Liver (tissue), 9 donors: ENCODE data around the gene CGB3. TPM values are rescaled to one million over a fixed set of nuclear protein-coding genes. Genes with fewer than 3 reads are reported as not detected.
"Not testable (repeated sequence)": the region's sequence is repeated elsewhere in the genome, so short reads cannot be mapped to it uniquely, and the experiment has no call there.

Source experiments
- DNase-seq: peaks from one replicate; pipeline ENCODE4 v3.0.0-alpha.2; 2017; ENCODE audit warnings: low spot score
- H3K27ac ChIP-seq, 2 donors: one replicate each; pipeline ENCODE4 v1.7.0; 2013; ENCODE audit warnings: inconsistent platforms in 2 of 2, low read length in 2 of 2, control low read depth in 1 of 2, low read depth in 1 of 2, mild to moderate bottlenecking in 1 of 2
- H3K27me3 ChIP-seq, 4 donors: one replicate each; pipeline versions ENCODE4 v1.6.1 to v1.7.0; 2013; ENCODE audit warnings: low read length in 3 of 4, inconsistent platforms in 1 of 4, mild to moderate bottlenecking in 1 of 4, moderate library complexity in 1 of 4; ENCODE audit not compliant: control insufficient read depth in 4 of 4, insufficient read depth in 4 of 4
- H3K36me3 ChIP-seq, 4 donors: one replicate each; pipeline versions ENCODE4 v1.6.1 to v1.7.0; 2013; ENCODE audit warnings: low read length in 3 of 4, mild to moderate bottlenecking in 3 of 4, low read depth in 1 of 4, moderate library complexity in 1 of 4; ENCODE audit not compliant: control insufficient read depth in 4 of 4, insufficient read depth in 3 of 4
- H3K4me1 ChIP-seq, 4 donors: one replicate each; pipeline versions ENCODE4 v1.6.1 to v1.7.0; 2013; ENCODE audit warnings: low read length in 3 of 4, mild to moderate bottlenecking in 3 of 4, moderate library complexity in 1 of 4; ENCODE audit not compliant: control insufficient read depth in 4 of 4, insufficient read depth in 4 of 4
- H3K4me3 ChIP-seq, 3 donors: one replicate each; pipeline versions ENCODE4 v1.6.1 to v1.7.0; 2013; ENCODE audit warnings: low read length in 3 of 3, control low read depth in 1 of 3, low read depth in 1 of 3, mild to moderate bottlenecking in 1 of 3
- H3K9ac ChIP-seq, 2 donors: one replicate each; pipeline ENCODE4 v1.7.0; 2013; ENCODE audit warnings: low read length in 2 of 2, mild to moderate bottlenecking in 2 of 2, moderate library complexity in 2 of 2, control low read depth in 1 of 2, low read depth in 1 of 2
- H3K9me3 ChIP-seq, 4 donors: one replicate each; pipeline versions ENCODE4 v1.6.1 to v1.7.0; 2013; ENCODE audit warnings: low read length in 3 of 4; ENCODE audit not compliant: control insufficient read depth in 4 of 4
- CTCF ChIP-seq: fragments of 150-350 bp; IDR thresholded peaks from 2 replicates; pipeline ENCODE4 v1.5.1; 2017; ENCODE audit warnings: improper control_type of control experiment, low read depth, low read length; ENCODE audit not compliant: missing input control
- EGR1 ChIP-seq, 2 donors: IDR thresholded peaks; 2 replicates each; pipeline ENCODE4 v1.6.1; 2016 to 2018; ENCODE audit warnings: antibody characterized with exemption in 2 of 2, low read depth in 2 of 2
- FOXA2 ChIP-seq: IDR thresholded peaks from 2 replicates; pipeline ENCODE4 v1.6.1; 2016; ENCODE audit warnings: antibody characterized with exemption
- GABPA ChIP-seq, 2 donors: IDR thresholded peaks in 1 of 2; conservative IDR thresholded peaks in 1 of 2; 2 replicates each; pipeline ENCODE4 v1.6.1; 2016; ENCODE audit warnings: antibody characterized with exemption in 2 of 2, mild to moderate bottlenecking in 1 of 2, moderate library complexity in 1 of 2
- HNF4A ChIP-seq, 2 donors: conservative IDR thresholded peaks; 2 replicates each; pipeline ENCODE4 v1.6.1; 2016; ENCODE audit warnings: antibody characterized with exemption in 2 of 2, mild to moderate bottlenecking in 2 of 2
- JUND ChIP-seq, 2 donors: IDR thresholded peaks; 2 replicates each; pipeline ENCODE4 v1.6.1; 2016; ENCODE audit warnings: antibody characterized with exemption in 2 of 2
- NR2F2 ChIP-seq: IDR thresholded peaks from 2 replicates; pipeline ENCODE4 v1.6.1; 2016; ENCODE audit warnings: antibody characterized with exemption
- RXRA ChIP-seq, 2 donors: IDR thresholded peaks; 2 replicates each; pipeline ENCODE4 v1.6.1; 2017 to 2018; ENCODE audit warnings: antibody characterized with exemption in 2 of 2, mild to moderate bottlenecking in 1 of 2
- SP1 ChIP-seq: IDR thresholded peaks from 2 replicates; pipeline ENCODE4 v1.6.1; 2018; ENCODE audit warnings: antibody characterized with exemption, mild to moderate bottlenecking
- TAF1 ChIP-seq: conservative IDR thresholded peaks from 2 replicates; pipeline ENCODE4 v1.6.1; 2016; ENCODE audit warnings: antibody characterized with exemption, mild to moderate bottlenecking
- YY1 ChIP-seq: IDR thresholded peaks from 2 replicates; pipeline ENCODE4 v1.6.1; 2016; ENCODE audit warnings: antibody characterized with exemption, mild to moderate bottlenecking
- ZBTB33 ChIP-seq: IDR thresholded peaks from 2 replicates; pipeline ENCODE4 v1.6.1; 2016; ENCODE audit warnings: antibody characterized with exemption
- WGBS: extraction: QIAGEN DNeasy Blood & Tissue Kit; methylation state at CpG from one replicate; pipeline ENCODE4 v1.1.7; 2013; 5-methylcytosine and 5-hydroxymethylcytosine counted together
- polyA plus RNA-seq, 2 donors: library from polyadenylated mRNA; stranded (reverse) in 1 of 2; unstranded in 1 of 2; fragments of 200-250 nt in 1 of 2; fragments of >200 nt in 1 of 2; fragmentation: Nextera tagmentation in 1 of 2; extraction: Ambion mirVana in 1 of 2; gene quantifications; one replicate each; pipeline versions ENCODE4 v1.2.1 to v1.2.3, GENCODE V29; 2013 to 2015
- total RNA-seq, 2 donors: library from RNA; depleted of rRNA; stranded (reverse); fragments of >200 nt; gene quantifications; one replicate each; pipeline ENCODE4 v1.2.3, GENCODE V29; 2014
- donor health status: healthy.
- donor health status: healthy.
- donor health status: healthy.
- donor health status: healthy.
- donor health status: healthy.

Gene CGB3
- total and polyA plus RNA-seq, 4 donors = not detected

- no peak for DNase-seq
- no peaks in the 10 kb centered on the region for H3K27me3 ChIP-seq
- H3K4me3 ChIP-seq = no peak overlapping the region
- H3K36me3 ChIP-seq = no peaks in the 10 kb centered on the region
- H3K4me1 ChIP-seq = no peaks in the 10 kb centered on the region
- H3K9ac ChIP-seq = no peak overlapping the region
- H3K27ac ChIP-seq = no peak overlapping the region
- 81% methylated on average over 17 of the region's 17 CpGs for WGBS
- TF ChIP-seq RXRA (IDR thresholded peaks at IDR 0.05) = no peak
- TF ChIP-seq GABPA (IDR thresholded peaks at IDR 0.05 in 1 of 2, conservative IDR thresholded peaks at IDR 0.05 in 1 of 2) = no peak
- no peak for TF ChIP-seq JUND (IDR thresholded peaks at IDR 0.05)
- TF ChIP-seq HNF4A (conservative IDR thresholded peaks at IDR 0.05) = no peak
- TF ChIP-seq CTCF = no peak
- TF ChIP-seq ZBTB33 = no peak
- TF ChIP-seq YY1 = no peak
- TF ChIP-seq EGR1 (IDR thresholded peaks at IDR 0.05; ENCODE audit: low read depth in 2 of 2) = no peak
- TF ChIP-seq FOXA2 = no peak
- TF ChIP-seq NR2F2 = no peak
- no peak for TF ChIP-seq SP1
- TF ChIP-seq TAF1 = no peak
- no peaks in the 10 kb centered on the region for H3K9me3 ChIP-seq
Observed at GRCh38 chr19:49042177-49042576, 18.0 kb upstream of the CGB3 start.

GRCh38 chr19:49039736-49040135 is 15.6 kb upstream of the CGB3 start:
- not testable (repeated sequence) for H3K9ac ChIP-seq, H3K27me3 ChIP-seq, H3K27ac ChIP-seq, H3K36me3 ChIP-seq, H3K9me3 ChIP-seq, H3K4me3 ChIP-seq, DNase-seq, H3K4me1 ChIP-seq
- WGBS = 60% methylated on average over 9 of the region's 9 CpGs

- H3K9ac ChIP-seq, H3K9me3 ChIP-seq, H3K4me1 ChIP-seq, H3K36me3 ChIP-seq, H3K4me3 ChIP-seq, H3K27ac ChIP-seq, DNase-seq, H3K27me3 ChIP-seq: not testable (repeated sequence)
- 83% methylated on average over 26 of the region's 26 CpGs for WGBS
Observed at GRCh38 chr19:49038557-49039276, 14.6 kb upstream of the CGB3 start.

- not testable (repeated sequence) for H3K9me3 ChIP-seq, H3K4me3 ChIP-seq, H3K4me1 ChIP-seq, H3K27ac ChIP-seq, H3K36me3 ChIP-seq, DNase-seq, H3K27me3 ChIP-seq, H3K9ac ChIP-seq
- WGBS = 86% methylated on average over 7 of the region's 8 CpGs
Observed at GRCh38 chr19:49038111-49038510, 14.0 kb upstream of the CGB3 start.

GRCh38 chr19:49036815-49037214 is 12.7 kb upstream of the CGB3 start, which contains the start of gene CGB1:
Gene CGB1, minus strand, starts transcription at chr19:49036895. Its CDS starts 184 bp downstream, at chr19:49036711.
- DNase-seq, H3K27ac ChIP-seq, H3K4me3 ChIP-seq, H3K9ac ChIP-seq, H3K27me3 ChIP-seq, H3K9me3 ChIP-seq, H3K4me1 ChIP-seq, H3K36me3 ChIP-seq: not testable (repeated sequence)
- WGBS = 62% methylated on average over 18 of the region's 18 CpGs
